Testis (tissue), 3 donors: Measurements from ENCODE around the gene KLHL6. TPM values are rescaled to one million over a fixed set of nuclear protein-coding genes. Genes with fewer than 3 reads are reported as not detected.
"Not testable (repeated sequence)": the region's sequence is repeated elsewhere in the genome, so short reads cannot be mapped to it uniquely, and the experiment has no call there.

Experiments
- DNase-seq: peaks from one replicate; pipeline ENCODE4 v3.0.0-alpha.2; 2019
- H3K27ac ChIP-seq, 2 donors: fragments of 200-600 bp; sonication (generic); one replicate each; pipeline ENCODE4 v1.5.1; 2019
- H3K27me3 ChIP-seq: fragments of 200-600 bp; sonication (generic); one replicate; pipeline ENCODE4 v1.5.1; 2019
- H3K36me3 ChIP-seq: fragments of 200-600 bp; sonication (generic); one replicate; pipeline ENCODE4 v1.5.1; 2017; ENCODE audit warnings: low read depth; ENCODE audit errors: missing control alignments
- H3K4me1 ChIP-seq: fragments of 200-600 bp; sonication (generic); one replicate; pipeline ENCODE4 v1.5.1; 2019
- H3K4me3 ChIP-seq, 2 donors: fragments of 200-600 bp; sonication (generic); one replicate each; pipeline ENCODE4 v1.5.1; 2017 to 2019
- H3K9me3 ChIP-seq: fragments of 200-600 bp; sonication (generic); one replicate; pipeline ENCODE4 v1.5.1; 2017
- POLR2A ChIP-seq: fragments of 450-650 bp; IDR thresholded peaks from one replicate; pipeline ENCODE4 v1.6.1; 2017; ENCODE audit warnings: antibody characterized with exemption, mild to moderate bottlenecking, moderate library complexity
- WGBS, 2 donors: methylation state at CpG; one replicate each; pipeline ENCODE4 v1.1.5; 2018; 5-methylcytosine and 5-hydroxymethylcytosine counted together
- intact Hi-C: fragments of 100-400 bp; cut with DNase I; formaldehyde crosslinking; loops from one replicate; pipeline ENCODE4 v1.15.1; 2023; ENCODE audit warnings: low total_unique reads
- polyA plus RNA-seq: library from polyadenylated mRNA; stranded (reverse); fragments of 350-450 nt; fragmentation: Illumina TruSeq; extraction: RNeasy Lipid Tissue Mini Kit (QIAGEN cat#74804); gene quantifications from one replicate; pipeline ENCODE4 v1.2.3, GENCODE V29; 2014; ENCODE audit warnings: low read depth, low replicate concordance; ENCODE audit not compliant: insufficient read depth
- total RNA-seq, 2 donors: library from RNA; depleted of rRNA; stranded (reverse); fragments of >200 nt; gene quantifications; one replicate each; pipeline ENCODE4 v1.2.3, GENCODE V29; 2016
- TF ChIP-seq, protein P1 (sequence below), 3 experiments: fragments of 450-650 bp in 2 of 3; fragments of 200-600 bp in 1 of 3; sonication (generic) in 1 of 3; IDR thresholded peaks; one replicate each; pipeline ENCODE4 v1.5.1; 2016 to 2019; ENCODE audit warnings: antibody characterized with exemption in 3 of 3, mild to moderate bottlenecking in 2 of 3, moderate library complexity in 1 of 3

The KLHL6 gene
- total and polyA plus RNA-seq, 3 donors from 2014 or later: 0.55 to 1.5 (median 1.4) TPM

DNA sequence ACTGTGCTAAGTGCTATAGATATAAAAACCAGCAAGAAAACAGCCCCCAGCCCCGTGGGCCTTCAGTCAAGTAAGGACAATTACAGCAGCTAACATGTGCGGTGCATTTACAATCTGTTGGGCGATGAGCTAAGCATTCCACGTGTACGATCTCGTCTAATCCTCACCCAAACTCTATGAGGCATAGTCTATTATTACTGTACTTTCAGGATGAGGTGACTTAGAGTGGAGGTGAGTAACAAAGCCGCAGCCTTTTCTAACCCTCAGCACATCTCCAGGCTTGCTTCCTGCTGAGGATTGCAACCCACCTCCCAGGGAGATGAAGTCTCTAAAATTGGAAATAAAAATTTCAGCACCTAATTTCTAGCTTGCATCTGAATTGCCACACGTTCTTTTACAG, 73.9 kb downstream of the KLHL6 start:
- intact Hi-C loops: no loop called here
- WGBS, 2 donors: 65 to 67% methylated on average over 8 of the region's 8 CpGs
- H3K4me1 ChIP-seq: no peaks in the 10 kb centered on the region
- no peaks in the 10 kb centered on the region for H3K36me3 ChIP-seq
- no peak for DNase-seq
- no peaks in the 10 kb centered on the region for H3K27me3 ChIP-seq
- H3K9me3 ChIP-seq: no peaks in the 10 kb centered on the region
- H3K4me3 ChIP-seq: no peak overlapping the region
- no peak for TF ChIP-seq POLR2A
- TF ChIP-seq, protein P1, sequence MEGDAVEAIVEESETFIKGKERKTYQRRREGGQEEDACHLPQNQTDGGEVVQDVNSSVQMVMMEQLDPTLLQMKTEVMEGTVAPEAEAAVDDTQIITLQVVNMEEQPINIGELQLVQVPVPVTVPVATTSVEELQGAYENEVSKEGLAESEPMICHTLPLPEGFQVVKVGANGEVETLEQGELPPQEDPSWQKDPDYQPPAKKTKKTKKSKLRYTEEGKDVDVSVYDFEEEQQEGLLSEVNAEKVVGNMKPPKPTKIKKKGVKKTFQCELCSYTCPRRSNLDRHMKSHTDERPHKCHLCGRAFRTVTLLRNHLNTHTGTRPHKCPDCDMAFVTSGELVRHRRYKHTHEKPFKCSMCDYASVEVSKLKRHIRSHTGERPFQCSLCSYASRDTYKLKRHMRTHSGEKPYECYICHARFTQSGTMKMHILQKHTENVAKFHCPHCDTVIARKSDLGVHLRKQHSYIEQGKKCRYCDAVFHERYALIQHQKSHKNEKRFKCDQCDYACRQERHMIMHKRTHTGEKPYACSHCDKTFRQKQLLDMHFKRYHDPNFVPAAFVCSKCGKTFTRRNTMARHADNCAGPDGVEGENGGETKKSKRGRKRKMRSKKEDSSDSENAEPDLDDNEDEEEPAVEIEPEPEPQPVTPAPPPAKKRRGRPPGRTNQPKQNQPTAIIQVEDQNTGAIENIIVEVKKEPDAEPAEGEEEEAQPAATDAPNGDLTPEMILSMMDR (IDR thresholded peaks at IDR 0.05): no peak
- no peak overlapping the region for H3K27ac ChIP-seq

DNA sequence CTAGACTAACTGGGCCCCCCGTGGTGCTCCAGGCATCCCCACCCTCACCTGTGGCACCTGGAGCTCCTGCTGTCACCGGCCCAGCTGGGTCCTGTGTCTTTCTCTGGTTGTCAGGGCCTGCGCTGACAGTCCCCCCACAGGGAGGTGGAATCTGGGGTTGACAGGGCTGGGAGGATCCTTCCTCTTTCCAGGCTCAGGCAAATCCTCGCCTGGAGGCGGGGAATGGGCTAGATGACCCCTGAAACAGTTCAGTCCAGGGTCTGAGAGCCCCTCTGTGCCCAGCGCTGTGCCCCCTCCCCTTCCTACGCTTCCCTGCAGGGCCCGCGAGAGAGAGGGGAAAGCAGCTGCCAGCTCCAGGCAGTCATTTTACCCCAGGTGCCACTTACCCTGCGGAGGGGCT, 77.0 kb downstream of the KLHL6 start:
- H3K27ac ChIP-seq: no peak overlapping the region
- H3K27me3 ChIP-seq: no peaks in the 10 kb centered on the region
- WGBS, 2 donors: 69 to 74% methylated on average over 2 to 10 of the region's 10 CpGs
- no peak overlapping the region for H3K4me3 ChIP-seq
- peak; percentile 11 for DNase-seq
- no peaks in the 10 kb centered on the region for H3K9me3 ChIP-seq
- TF ChIP-seq, protein P1 (IDR thresholded peaks at IDR 0.05): no peak
- no peak for TF ChIP-seq POLR2A
- no peaks in the 10 kb centered on the region for H3K36me3 ChIP-seq
- intact Hi-C loops: no loop called here
- no peaks in the 10 kb centered on the region for H3K4me1 ChIP-seq

DNA sequence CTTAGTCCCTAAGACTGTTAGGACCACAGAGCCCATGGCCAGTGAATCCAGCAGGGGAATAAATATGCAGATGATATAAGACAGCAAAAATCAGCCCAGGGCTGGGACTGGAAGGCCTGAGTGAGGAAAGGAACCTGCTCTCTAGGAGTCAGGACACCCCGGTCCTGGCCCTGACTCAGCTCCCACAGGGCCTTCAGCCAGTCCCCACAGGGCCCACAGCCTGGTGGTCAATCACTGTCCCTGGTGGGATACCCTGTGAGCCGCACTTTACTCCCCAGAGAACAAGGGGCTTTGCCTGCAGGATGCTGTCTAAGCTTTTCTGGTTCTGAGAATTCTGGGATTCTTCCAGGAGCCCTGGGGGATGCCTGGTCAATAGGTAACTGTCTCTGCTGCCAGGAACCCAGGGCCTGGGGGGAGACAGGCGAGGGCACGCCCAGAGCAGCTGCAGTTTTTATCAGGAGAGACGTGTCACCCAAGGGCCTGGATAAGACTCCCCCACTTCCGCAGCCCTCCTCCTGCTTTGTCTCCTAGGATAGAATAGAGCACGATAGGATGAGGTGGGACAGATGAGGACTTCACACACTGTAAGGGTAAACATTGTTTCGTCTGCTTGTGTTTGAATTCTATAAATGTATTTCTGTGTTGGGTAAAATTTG, 77.6 kb downstream of the KLHL6 start:
- Histone ChIP-seq H3K4me1 (no peaks in the 10 kb centered on the region), H3K9me3 (no peaks in the 10 kb centered on the region), H3K27me3 (no peaks in the 10 kb centered on the region), H3K27ac (no peak overlapping the region), H3K36me3 (no peaks in the 10 kb centered on the region), H3K4me3 (no peak overlapping the region)
- DNase-seq: peak; percentile 29
- TF ChIP-seq POLR2A: no peak
- TF ChIP-seq, protein P1 (IDR thresholded peaks at IDR 0.05): no peak
- 53 to 75% methylated on average over 7 to 8 of the region's 8 CpGs for WGBS, 2 donors
- intact Hi-C loops: no loop called here

DNA sequence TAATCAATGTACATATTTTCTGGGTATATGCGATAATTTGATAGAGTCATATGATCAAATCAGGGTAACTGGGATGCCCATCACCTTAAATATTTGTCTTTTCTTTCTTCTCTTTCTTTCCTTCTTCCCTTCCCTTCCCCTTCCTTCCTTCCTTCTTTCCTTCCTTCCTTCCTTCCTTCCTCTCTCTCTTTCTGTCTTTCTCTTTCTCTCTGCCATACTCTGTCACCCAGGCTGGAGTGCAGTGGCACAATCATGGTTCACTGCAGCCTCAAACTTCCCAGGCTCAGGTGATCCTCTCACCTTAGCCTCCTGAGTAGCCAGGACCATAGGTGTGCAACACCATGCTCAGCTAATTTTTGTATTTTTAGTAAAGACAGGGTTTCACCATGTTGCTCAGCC, 79.7 kb downstream of the KLHL6 start:
- H3K4me1 ChIP-seq, H3K4me3 ChIP-seq, H3K27ac ChIP-seq, DNase-seq, intact Hi-C loops, H3K27me3 ChIP-seq, H3K36me3 ChIP-seq, H3K9me3 ChIP-seq: not testable (repeated sequence)
- 85 to 96% methylated on average over 1 of the region's 1 CpG for WGBS, 2 donors

DNA sequence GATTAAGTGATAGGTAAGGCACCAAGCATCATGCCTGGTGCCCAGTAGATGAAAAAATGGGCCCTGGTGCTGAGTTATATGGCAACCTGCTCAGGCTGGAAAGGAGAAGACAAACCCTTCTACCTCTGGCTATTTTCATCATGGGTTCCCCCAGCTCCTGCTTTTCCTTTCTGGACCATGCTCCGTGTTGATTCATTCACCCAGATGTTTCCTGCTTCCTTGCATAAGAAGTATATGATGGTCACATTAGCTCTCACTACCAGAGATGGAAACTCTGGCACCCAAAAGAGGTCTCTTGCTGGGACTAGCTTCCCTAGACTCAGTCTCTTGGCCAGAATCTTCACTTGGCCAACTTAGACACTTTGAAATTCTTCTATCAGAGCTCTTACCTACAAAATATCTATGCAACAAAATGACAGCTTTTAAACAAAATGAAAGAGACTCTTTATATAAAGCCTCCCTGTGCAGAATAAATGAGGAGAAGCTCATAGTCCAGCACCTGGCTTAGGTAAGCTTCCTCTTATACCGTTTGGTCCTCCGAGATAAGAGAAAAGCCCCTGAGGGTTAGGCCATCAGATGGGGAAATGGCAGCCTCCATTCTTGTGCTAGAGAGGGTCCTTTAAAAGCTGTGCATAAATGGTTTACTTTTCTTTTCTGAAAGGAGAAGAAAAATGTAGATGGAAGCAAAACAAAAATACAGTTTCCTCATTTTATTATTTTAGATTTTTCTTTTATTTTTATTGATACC, 80.3 kb downstream of the KLHL6 start:
- H3K36me3 ChIP-seq: no peaks in the 10 kb centered on the region
- no peaks in the 10 kb centered on the region for H3K4me1 ChIP-seq
- H3K9me3 ChIP-seq: no peaks in the 10 kb centered on the region
- no peaks in the 10 kb centered on the region for H3K27me3 ChIP-seq
- TF ChIP-seq, protein P1 (IDR thresholded peaks at IDR 0.05): no peak
- TF ChIP-seq POLR2A: no peak
- no peak overlapping the region for H3K4me3 ChIP-seq
- 79 to 83% methylated on average over 3 of the region's 3 CpGs for WGBS, 2 donors
- H3K27ac ChIP-seq: no peak overlapping the region
- intact Hi-C loops: no loop called here
- no peak for DNase-seq
